CD4-positive, alpha-beta T cell (primary cell): ENCODE data around the gene ACD. TPM values are rescaled to one million over a fixed set of nuclear protein-coding genes. Genes with fewer than 3 reads are reported as not detected.

Experiments
- ATAC-seq: fragments of 200-7000 bp; cut with Tn5 transposase; one replicate; pipeline ENCODE4 v1.10.0; 2022; ENCODE audit warnings: mild to moderate bottlenecking; ENCODE audit not compliant: poor library complexity
- CTCF ChIA-PET: fragments of 350-600 bp; sonication (Branson Sonifier 250); formaldehyde crosslinking; loops from one replicate; lab custom pipeline; 2021; ENCODE audit warnings: antibody characterized with exemption, inconsistent platforms; lab: Charles Lee
- POLR2A ChIA-PET: fragments of 350-600 bp; sonication (Branson Sonifier 250); formaldehyde crosslinking; loops from one replicate; lab custom pipeline; 2021; ENCODE audit warnings: antibody characterized with exemption, inconsistent platforms; lab: Charles Lee
- DNase-seq, 14 experiments: peaks; one replicate each; pipeline ENCODE4 v3.0.0-alpha.2; 2013 to 2020; ENCODE audit warnings: mixed read lengths in 2 of 14
- H3K27ac ChIP-seq, 2 donors: one replicate each; pipeline versions ENCODE4 v1.5.1 to v1.7.0; 2013; ENCODE audit warnings: low read length in 2 of 2, low read depth in 1 of 2, mild to moderate bottlenecking in 1 of 2
- H3K27me3 ChIP-seq, 2 experiments: 1 replicate in 1 of 2; 2 replicates in 1 of 2; pipeline versions ENCODE4 v1.6.1 to v1.7.0; 2013; ENCODE audit warnings: low read length in 2 of 2, control low read depth in 1 of 2, mild to moderate bottlenecking in 1 of 2, moderate library complexity in 1 of 2; ENCODE audit not compliant: insufficient read depth in 2 of 2, control insufficient read depth in 1 of 2
- H3K36me3 ChIP-seq: one replicate; pipeline ENCODE4 v1.6.1; 2013; ENCODE audit warnings: low read length, control low read depth; ENCODE audit not compliant: insufficient read depth
- H3K4me1 ChIP-seq: one replicate; pipeline ENCODE4 v1.6.1; 2013; ENCODE audit warnings: low read length, control low read depth; ENCODE audit not compliant: insufficient read depth
- H3K4me3 ChIP-seq: one replicate; pipeline ENCODE4 v1.5.1; 2013; ENCODE audit warnings: mild to moderate bottlenecking, low read length, moderate library complexity
- H3K9me3 ChIP-seq, 2 experiments: 1 replicate in 1 of 2; 2 replicates in 1 of 2; pipeline versions ENCODE4 v1.6.1 to v1.7.0; 2013; ENCODE audit warnings: low read length in 2 of 2, mild to moderate bottlenecking in 2 of 2, control low read depth in 1 of 2, moderate library complexity in 1 of 2; ENCODE audit not compliant: control insufficient read depth in 1 of 2, insufficient read depth in 1 of 2
- H3K27ac Mint-ChIP-seq: one replicate; pipeline ENCODE4 v1.8.0; 2020; ENCODE audit warnings: mixed read lengths
- H3K27me3 Mint-ChIP-seq: one replicate; pipeline ENCODE4 v1.8.0; 2021; ENCODE audit warnings: mixed read lengths
- H3K36me3 Mint-ChIP-seq: one replicate; pipeline ENCODE4 v1.8.0; 2021; ENCODE audit warnings: low read depth, mixed read lengths
- H3K4me1 Mint-ChIP-seq: one replicate; pipeline ENCODE4 v1.8.0; 2021; ENCODE audit warnings: low read depth, mixed read lengths
- H3K4me3 Mint-ChIP-seq: one replicate; pipeline ENCODE4 v1.8.0; 2020; ENCODE audit warnings: mild to moderate bottlenecking, mixed read lengths
- H3K9me3 Mint-ChIP-seq: one replicate; pipeline ENCODE4 v1.8.0; 2020; ENCODE audit warnings: mixed read lengths
- CTCF ChIP-seq: fragments of 200-600 bp; IDR thresholded peaks from one replicate; pipeline ENCODE4 v1.8.0; 2022; ENCODE audit warnings: antibody characterized with exemption, mild to moderate bottlenecking
- intact Hi-C, 2 experiments: fragments of 100-400 bp; cut with DNase I in 1 of 2; cut with micrococcal nuclease in 1 of 2; formaldehyde crosslinking; loops; one replicate each; pipeline versions ENCODE4 v1.15.1 to v1.9.0; 2023 to 2025; cut with DNase I, micrococcal nuclease
- total RNA-seq, 174 experiments: library from RNA in 2 of 174; stranded (reverse) in 2 of 174; gene quantifications; one replicate each; pipeline ENCODE4 v1.2.3 and lab custom pipeline; 2021 to 2026

The ACD gene
- total RNA-seq, 2 experiments from 2014 or later, result 21.6 to 26.0 TPM

GRCh38 chr16:67648764-67649407 lies 11.2 kb downstream of the ACD start:
- TF ChIP-seq CTCF, result no peak
- intact Hi-C loops, result no loop called here
- no peak overlapping the region for H3K27ac Mint-ChIP-seq
- Histone ChIP-seq H3K4me1 (peaks cover 39% of the 10 kb centered on the region), H3K27me3 (no peaks in the 10 kb centered on the region), H3K36me3 (peaks cover 63% of the 10 kb centered on the region), H3K27ac (no peak overlapping the region), H3K4me3 (no peak overlapping the region), H3K9me3 (no peaks in the 10 kb centered on the region)
- no peak for ATAC-seq
- no peaks in the 10 kb centered on the region for H3K27me3 Mint-ChIP-seq
- peak in 1 of 14 experiments; percentile 27 for DNase-seq
- CTCF ChIA-PET, result interaction anchor here (0.8 to 1.5 kb wide), 2 partner anchors 65 to 128 kb away, joined by 3 to 4 read pairs; no protein-coding TSS in a partner anchor
- no peaks in the 10 kb centered on the region for H3K9me3 Mint-ChIP-seq
- POLR2A ChIA-PET, result interaction anchor here (5.8 kb wide), 1 partner anchor 10 kb away, joined by 74 read pairs; the partner anchor contains the start of gene ACD
- H3K4me1 Mint-ChIP-seq, result peaks cover 12% of the 10 kb centered on the region
- H3K36me3 Mint-ChIP-seq, result peaks cover 56% of the 10 kb centered on the region
- H3K4me3 Mint-ChIP-seq, result peak overlapping the region; percentile 38

GRCh38 chr16:67648088-67648763 lies 11.8 kb downstream of the ACD start:
- Histone ChIP-seq H3K27ac (no peak overlapping the region), H3K9me3 (no peaks in the 10 kb centered on the region), H3K36me3 (peaks cover 61% of the 10 kb centered on the region), H3K4me1 (peaks cover 42% of the 10 kb centered on the region), H3K4me3 (no peak overlapping the region), H3K27me3 (no peaks in the 10 kb centered on the region)
- Mint-ChIP-seq H3K27me3 (no peaks in the 10 kb centered on the region), H3K27ac (no peak overlapping the region), H3K4me1 (peaks cover 12% of the 10 kb centered on the region), H3K4me3 (peak overlapping the region; percentile 38), H3K36me3 (peaks cover 52% of the 10 kb centered on the region), H3K9me3 (no peaks in the 10 kb centered on the region)
- ChIA-PET CTCF (interaction anchor here (1.5 kb wide), 1 partner anchor 127 kb away, joined by 4 read pairs; no protein-coding TSS in a partner anchor), POLR2A (interaction anchor here (5.8 kb wide), 1 partner anchor 11 kb away, joined by 74 read pairs; the partner anchor contains the start of gene ACD)
- peak in 1 of 14 experiments; percentile 32 for DNase-seq
- intact Hi-C loops, result no loop called here
- no peak for ATAC-seq
- no peak for TF ChIP-seq CTCF

GRCh38 chr16:67647681-67648080 lies 12.4 kb downstream of the ACD start:
- Histone ChIP-seq H3K9me3 (no peaks in the 10 kb centered on the region), H3K36me3 (peaks cover 61% of the 10 kb centered on the region), H3K4me1 (peaks cover 42% of the 10 kb centered on the region), H3K27me3 (no peaks in the 10 kb centered on the region), H3K27ac (no peak overlapping the region), H3K4me3 (no peak overlapping the region)
- no peak overlapping the region for H3K27ac Mint-ChIP-seq
- no peaks in the 10 kb centered on the region for H3K9me3 Mint-ChIP-seq
- H3K4me3 Mint-ChIP-seq, result no peak overlapping the region
- no peak for TF ChIP-seq CTCF
- intact Hi-C loops, result no loop called here
- DNase-seq, result no peak
- ATAC-seq, result no peak
- peaks cover 12% of the 10 kb centered on the region for H3K4me1 Mint-ChIP-seq
- ChIA-PET POLR2A (interaction anchor here (0.8 to 5.8 kb wide), 3 partner anchors 11 to 110 kb away, joined by 3 to 74 read pairs (median 4); partner anchors contain the start of gene ACD), CTCF (no interaction called here)
- no peaks in the 10 kb centered on the region for H3K27me3 Mint-ChIP-seq
- H3K36me3 Mint-ChIP-seq, result peaks cover 52% of the 10 kb centered on the region
